Activated T-cell treated with anti-CD3 and anti-CD28 coated beads, Interleukin-2, amount 50 U/mL, for 1 hour (primary cell): ENCODE measurements around the gene MSMB.
A peak's percentile ranks its signal among the peaks of the same experiment; 100 is the strongest.
"Not testable (repeated sequence)": the region's sequence is repeated elsewhere in the genome, so short reads cannot be mapped to it uniquely, and the experiment has no call there.

ENCODE experiments used
- DNase-seq: peaks from one replicate; pipeline ENCODE4 v3.0.0-alpha.2; 2020

Gene MSMB

GRCh38 chr10:46004963-46005362 is 41.1 kb downstream of the MSMB start:
- DNase-seq: no peak

- no peak for DNase-seq
Observed at GRCh38 chr10:46002916-46003693, 43.0 kb downstream of the MSMB start.

GRCh38 chr10:46002189-46002687 is 43.8 kb downstream of the MSMB start:
- DNase-seq: not testable (repeated sequence)

GRCh38 chr10:46001187-46001756 is 44.8 kb downstream of the MSMB start:
- no peak for DNase-seq

DNA sequence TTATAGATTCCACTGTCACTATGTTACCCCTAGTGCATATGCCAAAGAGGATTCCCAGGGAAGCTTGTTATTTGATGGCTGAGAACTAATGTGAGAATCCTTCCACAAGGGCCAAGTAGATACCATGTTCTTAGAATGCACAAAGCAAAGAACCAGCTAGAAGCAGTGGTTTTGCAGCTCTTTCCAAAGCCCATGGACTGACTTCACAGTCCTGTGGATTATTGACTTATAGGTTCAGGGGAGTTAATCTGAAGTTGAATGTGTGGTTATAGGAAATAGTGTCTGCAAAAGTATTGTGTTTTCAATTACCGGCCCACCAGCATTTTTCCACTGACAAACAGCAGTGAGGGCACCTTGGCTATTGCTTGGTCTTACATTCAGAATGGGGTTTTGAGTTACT is 45.5 kb downstream of the MSMB start:
- DNase-seq: no peak

GRCh38 chr10:45999955-46000354 is 46.1 kb downstream of the MSMB start:
- not testable (repeated sequence) for DNase-seq

DNA sequence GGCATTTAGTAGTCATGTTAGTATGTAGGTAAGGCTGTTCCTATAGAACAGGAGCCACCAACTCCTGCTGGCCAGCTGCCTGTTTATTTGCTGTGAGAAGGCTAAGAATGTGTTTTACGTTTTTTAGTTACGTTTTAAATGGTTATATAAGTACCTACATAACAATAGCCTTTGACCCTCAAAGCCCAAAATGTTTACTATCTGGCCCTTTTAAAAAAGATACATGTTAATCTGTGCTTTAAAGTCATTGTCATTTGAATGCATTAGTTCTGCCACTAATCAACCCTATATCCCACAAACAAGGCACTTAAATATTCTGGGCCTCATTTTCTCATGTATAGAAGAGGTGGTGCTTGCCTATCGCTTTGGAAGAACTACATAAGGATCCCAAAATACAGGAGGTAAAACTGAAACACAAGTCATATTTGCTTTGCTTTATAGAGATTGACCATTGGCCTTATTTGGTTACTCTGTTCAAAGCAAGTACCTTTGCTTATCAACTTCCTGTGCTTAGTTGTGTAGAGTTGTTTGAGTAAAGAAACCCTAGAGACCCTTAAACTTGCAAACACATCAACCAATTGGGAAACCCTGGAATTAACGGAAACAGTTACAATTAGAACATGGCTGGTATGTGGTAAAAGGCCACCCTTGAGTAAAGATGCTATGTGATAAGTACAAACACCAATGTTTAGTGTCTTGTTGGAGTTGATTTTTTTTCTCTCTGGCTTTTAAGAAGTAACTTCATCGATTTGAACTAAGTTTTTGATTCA is 47.9 kb downstream of the MSMB start:
- DNase-seq: no peak

DNA sequence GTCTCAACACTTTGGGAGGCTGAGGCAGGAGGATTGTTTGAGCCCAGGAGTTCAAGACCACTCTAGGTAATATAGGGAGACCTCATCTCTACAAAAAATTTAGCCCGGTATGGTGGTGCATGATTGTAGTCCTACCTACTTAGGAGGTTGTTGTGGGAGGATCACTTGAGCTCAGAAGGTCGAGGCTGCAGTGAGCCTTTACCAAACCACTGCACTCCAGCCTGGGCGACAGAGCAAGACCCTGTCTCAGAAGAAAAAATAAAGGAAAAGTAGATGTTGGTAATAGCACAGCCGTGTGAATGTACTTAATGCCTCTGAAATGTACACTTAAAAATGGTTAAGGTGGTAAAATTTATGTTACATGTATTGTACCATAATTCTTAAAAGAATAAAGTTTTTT is 48.5 kb downstream of the MSMB start:
- no peak for DNase-seq

DNA sequence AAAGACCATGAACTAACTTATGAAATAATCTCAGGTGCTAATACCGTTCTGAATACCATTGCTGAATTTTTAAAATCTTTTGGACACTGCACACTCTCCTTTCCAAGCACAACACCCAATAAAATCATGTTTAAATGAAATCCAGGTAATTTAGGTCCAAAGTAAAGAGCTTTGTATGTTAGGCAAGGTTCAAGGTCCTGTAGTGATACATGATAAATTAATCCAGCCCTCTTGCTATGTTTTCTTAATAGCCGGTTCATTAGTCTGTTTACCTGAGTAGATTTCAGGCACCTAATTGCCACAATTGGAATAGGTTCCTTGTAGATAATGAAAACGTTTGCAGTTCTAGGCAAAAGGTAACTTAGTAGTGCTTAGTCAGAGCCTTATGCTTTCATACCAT is 60.5 kb downstream of the MSMB start:
- DNase-seq: not testable (repeated sequence)

DNA sequence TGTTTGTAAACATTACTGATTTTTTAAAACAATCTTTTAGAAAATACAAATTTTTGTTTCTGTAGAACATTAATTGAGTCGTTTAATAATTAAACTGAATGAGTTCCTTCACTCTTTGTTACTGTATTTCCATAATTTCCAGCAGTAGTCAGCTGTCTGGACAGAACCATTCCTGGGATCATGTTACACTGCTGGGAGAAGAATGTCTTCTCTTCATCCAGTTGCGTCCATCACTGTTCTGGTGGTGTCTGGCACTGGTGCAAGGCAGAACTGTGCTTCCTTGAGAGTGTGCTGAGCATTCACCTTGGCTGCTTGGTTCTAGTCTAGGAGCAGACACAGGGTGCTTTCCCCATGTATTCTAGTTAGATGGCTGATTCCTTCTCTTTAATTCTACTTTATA is 61.6 kb downstream of the MSMB start:
- not testable (repeated sequence) for DNase-seq

DNA sequence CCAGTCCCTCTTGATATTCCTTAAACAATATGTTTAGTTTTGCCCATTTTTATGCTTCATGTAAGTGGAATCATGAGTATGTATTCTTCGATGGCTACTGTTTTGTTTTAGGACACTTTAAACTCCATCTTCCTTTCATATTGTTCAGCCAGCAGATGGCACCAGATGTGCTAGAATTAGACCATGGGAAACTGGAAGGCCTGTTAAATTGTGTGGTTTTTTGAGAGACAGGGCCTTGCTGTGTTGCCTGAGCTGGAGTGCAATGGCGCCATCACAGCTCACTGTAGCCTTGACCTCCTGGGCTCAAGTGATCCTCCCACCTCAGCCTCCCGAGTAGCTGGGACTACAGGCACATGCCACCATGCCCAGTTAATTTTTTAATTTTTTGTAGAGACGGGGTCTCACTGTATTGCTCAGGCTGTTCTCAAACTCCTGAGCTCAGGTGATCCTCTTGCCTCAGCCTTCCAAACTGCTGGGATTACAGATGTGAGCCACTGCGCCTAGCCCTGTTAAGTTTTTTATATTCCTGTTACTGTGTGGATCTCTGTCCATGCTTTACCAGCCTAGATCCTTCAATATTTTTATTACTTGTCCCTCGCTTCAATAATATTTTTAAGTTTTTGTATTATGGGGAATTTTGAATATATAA is 62.4 kb downstream of the MSMB start:
- peak; percentile 31 for DNase-seq
